Spleen (tissue), 7 donors: ENCODE results near the gene KLHL14.

Source experiments
- POLR2A ChIP-seq, 3 donors: fragments of 450-650 bp; IDR thresholded peaks; one replicate each; pipeline ENCODE4 v1.5.1; 2017; ENCODE audit warnings: antibody characterized with exemption in 3 of 3, mild to moderate bottlenecking in 1 of 3
- POLR2AphosphoS5 ChIP-seq, 3 donors: sonication (generic); formaldehyde crosslinking; IDR thresholded peaks; one replicate each; pipeline ENCODE4 v1.5.1; 2017; ENCODE audit warnings: antibody characterized with exemption in 3 of 3
- TF ChIP-seq, protein P1 (sequence below), 11 experiments: fragments of 200-600 bp in 7 of 11; fragments of 450-650 bp in 4 of 11; sonication (generic) in 4 of 11; IDR thresholded peaks in 8 of 11; conservative IDR thresholded peaks in 3 of 11; 1 replicate in 7 of 11; 2 replicates in 4 of 11; pipeline versions ENCODE4 v1.4.0 to v1.8.0; 2016 to 2021; ENCODE audit warnings: antibody characterized with exemption in 11 of 11, inconsistent platforms in 4 of 11, mild to moderate bottlenecking in 1 of 11
- donor health status: DM: no; HTN: no; CAD: no; lungs with moderate emphysema.
- donor health status: DM: no; HTN: no; CAD: no.
- donor health status: DM: no; HTN: no; CAD: no.

DNA sequence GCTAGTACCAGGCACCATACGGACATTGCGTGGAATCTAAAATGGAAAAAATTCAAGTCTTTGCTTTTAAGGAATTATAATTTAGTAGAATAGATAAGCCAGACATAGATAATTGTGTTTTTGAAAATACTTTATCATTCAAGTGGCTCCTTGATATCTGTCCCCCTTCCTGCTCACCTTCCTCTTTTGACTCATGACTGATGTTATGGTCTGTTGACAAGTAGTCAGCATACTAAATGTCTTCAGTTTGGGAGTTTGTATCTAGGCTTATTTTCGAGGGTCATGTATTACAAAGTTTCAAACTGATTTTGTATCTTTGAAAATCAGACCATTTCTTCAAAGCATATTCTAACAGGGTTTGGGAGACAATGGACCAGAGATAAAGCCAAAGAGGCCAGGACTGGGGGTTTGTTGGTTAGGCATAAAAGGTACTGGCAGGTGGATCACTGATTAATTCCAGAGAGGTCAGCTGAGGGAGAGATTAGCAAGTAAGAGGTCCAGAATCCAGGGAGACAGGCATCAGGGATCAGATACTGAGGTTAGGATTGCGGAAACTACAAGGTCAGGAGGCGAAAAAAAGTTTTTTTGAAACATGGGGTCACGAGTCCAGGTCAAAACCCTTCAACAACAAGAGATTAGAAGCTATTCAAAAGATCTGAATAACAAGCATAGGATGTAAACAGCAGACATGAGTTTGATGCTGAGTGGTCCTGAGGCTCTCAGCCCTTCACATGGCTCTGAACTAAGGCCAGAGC lies 31.5 kb upstream of the KLHL14 start:
- TF ChIP-seq POLR2AphosphoS5 (IDR thresholded peaks at IDR 0.05) (no peak), POLR2A (IDR thresholded peaks at IDR 0.05) (no peak)
- TF ChIP-seq, protein P1, sequence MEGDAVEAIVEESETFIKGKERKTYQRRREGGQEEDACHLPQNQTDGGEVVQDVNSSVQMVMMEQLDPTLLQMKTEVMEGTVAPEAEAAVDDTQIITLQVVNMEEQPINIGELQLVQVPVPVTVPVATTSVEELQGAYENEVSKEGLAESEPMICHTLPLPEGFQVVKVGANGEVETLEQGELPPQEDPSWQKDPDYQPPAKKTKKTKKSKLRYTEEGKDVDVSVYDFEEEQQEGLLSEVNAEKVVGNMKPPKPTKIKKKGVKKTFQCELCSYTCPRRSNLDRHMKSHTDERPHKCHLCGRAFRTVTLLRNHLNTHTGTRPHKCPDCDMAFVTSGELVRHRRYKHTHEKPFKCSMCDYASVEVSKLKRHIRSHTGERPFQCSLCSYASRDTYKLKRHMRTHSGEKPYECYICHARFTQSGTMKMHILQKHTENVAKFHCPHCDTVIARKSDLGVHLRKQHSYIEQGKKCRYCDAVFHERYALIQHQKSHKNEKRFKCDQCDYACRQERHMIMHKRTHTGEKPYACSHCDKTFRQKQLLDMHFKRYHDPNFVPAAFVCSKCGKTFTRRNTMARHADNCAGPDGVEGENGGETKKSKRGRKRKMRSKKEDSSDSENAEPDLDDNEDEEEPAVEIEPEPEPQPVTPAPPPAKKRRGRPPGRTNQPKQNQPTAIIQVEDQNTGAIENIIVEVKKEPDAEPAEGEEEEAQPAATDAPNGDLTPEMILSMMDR (IDR thresholded peaks at IDR 0.05 in 8 of 11, conservative IDR thresholded peaks at IDR 0.05 in 3 of 11), result no peak
